T-cell (primary cell): ENCODE data around the gene UPF1. TPM values are rescaled to one million over a fixed set of nuclear protein-coding genes. Genes with fewer than 3 reads are reported as not detected.

ENCODE experiments used
- ATAC-seq, 4 experiments: fragments of 200-7000 bp in 3 of 4; fragments of 150-1000 bp in 1 of 4; cut with Tn5 transposase; replicated peaks in 1 of 4; 1 replicate in 3 of 4; 2 replicates in 1 of 4; pipeline ENCODE4 v1.10.0; 2021; ENCODE audit warnings: moderate library complexity in 3 of 4, mild to moderate bottlenecking in 2 of 4, moderate number of reproducible peaks in 1 of 4
- CTCF ChIA-PET, 2 donors: fragments of 300-600 bp; sonication (Branson Sonifier 250); formaldehyde crosslinking; loops; one replicate each; lab custom pipeline; 2022; ENCODE audit warnings: antibody characterized with exemption in 2 of 2; lab: Charles Lee
- POLR2A ChIA-PET, 2 donors: fragments of 300-600 bp; sonication (Branson Sonifier 250); formaldehyde crosslinking; loops; one replicate each; lab custom pipeline; 2022; ENCODE audit warnings: antibody characterized with exemption in 2 of 2; lab: Charles Lee
- DNase-seq, 35 experiments: peaks; one replicate each; pipeline versions ENCODE4 v3.0.0 to v3.0.0-alpha.2; 2013 to 2023
- H3K27ac ChIP-seq: one replicate; pipeline ENCODE4 v1.5.1; 2013; ENCODE audit warnings: low read length
- H3K27me3 ChIP-seq, 2 experiments: replicated peaks in 1 of 2; 1 replicate in 1 of 2; 2 replicates in 1 of 2; pipeline versions ENCODE4 v1.6.1 to v1.7.0; 2013; ENCODE audit warnings: low read length in 1 of 2, mixed read lengths in 1 of 2; ENCODE audit not compliant: control insufficient read depth in 2 of 2, insufficient read depth in 2 of 2; ENCODE audit errors: extremely low read depth in 1 of 2
- H3K36me3 ChIP-seq, 2 donors: 1 replicate in 1 of 2; 2 replicates in 1 of 2; pipeline versions ENCODE4 v1.6.1 to v1.7.0; 2013; ENCODE audit warnings: low read length in 1 of 2; ENCODE audit not compliant: control insufficient read depth in 2 of 2, insufficient read depth in 1 of 2; ENCODE audit errors: extremely low read depth in 1 of 2
- H3K4me1 ChIP-seq, 2 experiments: 1 replicate in 1 of 2; 2 replicates in 1 of 2; pipeline versions ENCODE4 v1.6.1 to v1.7.0; 2013; ENCODE audit warnings: low read length in 2 of 2, mixed read lengths in 1 of 2; ENCODE audit not compliant: insufficient read depth in 2 of 2, control insufficient read depth in 1 of 2; ENCODE audit errors: extremely low read depth in 1 of 2
- H3K4me3 ChIP-seq, 2 donors: 1 replicate in 1 of 2; 2 replicates in 1 of 2; pipeline versions ENCODE4 v1.5.1 to v1.7.0; 2013; ENCODE audit warnings: mild to moderate bottlenecking in 2 of 2, low read length in 1 of 2, moderate library complexity in 1 of 2; ENCODE audit not compliant: control insufficient read depth in 1 of 2; ENCODE audit errors: extremely low read depth in 1 of 2
- H3K9me3 ChIP-seq: 2 replicates; pipeline ENCODE4 v1.7.0; 2013
- H3K27ac Mint-ChIP-seq, 2 donors: one replicate each; pipeline ENCODE4 v1.8.0; 2020 to 2021; ENCODE audit warnings: mild to moderate bottlenecking in 2 of 2, mixed read lengths in 2 of 2
- H3K27me3 Mint-ChIP-seq, 2 donors: one replicate each; pipeline ENCODE4 v1.8.0; 2021 to 2022; ENCODE audit warnings: mixed read lengths in 2 of 2
- H3K36me3 Mint-ChIP-seq: one replicate; pipeline ENCODE4 v1.8.0; 2021; ENCODE audit warnings: mixed read lengths
- H3K4me1 Mint-ChIP-seq, 3 donors: one replicate each; pipeline ENCODE4 v1.8.0; 2020 to 2022; ENCODE audit warnings: mixed read lengths in 3 of 3, mild to moderate bottlenecking in 1 of 3
- H3K4me3 Mint-ChIP-seq, 3 donors: one replicate each; pipeline ENCODE4 v1.8.0; 2020 to 2022; ENCODE audit warnings: mild to moderate bottlenecking in 3 of 3, mixed read lengths in 3 of 3, moderate library complexity in 3 of 3
- H3K9me3 Mint-ChIP-seq, 3 donors: one replicate each; pipeline ENCODE4 v1.8.0; 2020 to 2022; ENCODE audit warnings: mixed read lengths in 3 of 3
- WGBS: methylation state at CpG from one replicate; pipeline ENCODE4 v1.1.5; 2013; ENCODE audit warnings: missing lambda C conversion rate; ENCODE audit not compliant: insufficient coverage; 5-methylcytosine and 5-hydroxymethylcytosine counted together
- total RNA-seq, 35 experiments: library from RNA in 6 of 35; stranded (reverse) in 6 of 35; fragments of 120-200 nt in 1 of 35; gene quantifications; one replicate each; pipeline versions ENCODE4 v1.2.1 to v1.2.4 and lab custom pipeline; 2013 to 2026

The UPF1 gene
- total RNA-seq, 5 donors from 2014 or later (not counting 1 experiment from before 2014, with no cell fraction given), result 114 to 143 (median 127) TPM

GRCh38 chr19:18861917-18862316 is 30.2 kb downstream of the UPF1 start:
- ATAC-seq (no peak), DNase-seq (no peak)
- Mint-ChIP-seq H3K9me3 (no peaks in the 10 kb centered on the region), H3K27ac (no peak overlapping the region), H3K4me1 (peaks cover 0 to 2% (median 0%) of the 10 kb centered on the region in 3 donors), H3K4me3 (no peak overlapping the region), H3K36me3 (peaks cover 39% of the 10 kb centered on the region), H3K27me3 (no peaks in the 10 kb centered on the region)
- WGBS, result 97% methylated on average over 12 of the region's 12 CpGs
- peaks cover 0 to 2% of the 10 kb centered on the region in 2 experiments for H3K27me3 ChIP-seq
- ChIA-PET POLR2A (no interaction called here), CTCF (interaction anchor here in 1 of 2 donors (0.7 to 1.1 kb wide), 2 partner anchors 15 to 19 kb away, joined by 3 read pairs; no protein-coding TSS in a partner anchor)
- H3K36me3 ChIP-seq, result peaks cover 52 to 97% of the 10 kb centered on the region in 2 donors
- H3K9me3 ChIP-seq, result no peaks in the 10 kb centered on the region
- H3K4me1 ChIP-seq, result peaks cover 0 to 15% of the 10 kb centered on the region in 2 experiments
- no peak overlapping the region for H3K4me3 ChIP-seq
- H3K27ac ChIP-seq, result no peak overlapping the region

DNA sequence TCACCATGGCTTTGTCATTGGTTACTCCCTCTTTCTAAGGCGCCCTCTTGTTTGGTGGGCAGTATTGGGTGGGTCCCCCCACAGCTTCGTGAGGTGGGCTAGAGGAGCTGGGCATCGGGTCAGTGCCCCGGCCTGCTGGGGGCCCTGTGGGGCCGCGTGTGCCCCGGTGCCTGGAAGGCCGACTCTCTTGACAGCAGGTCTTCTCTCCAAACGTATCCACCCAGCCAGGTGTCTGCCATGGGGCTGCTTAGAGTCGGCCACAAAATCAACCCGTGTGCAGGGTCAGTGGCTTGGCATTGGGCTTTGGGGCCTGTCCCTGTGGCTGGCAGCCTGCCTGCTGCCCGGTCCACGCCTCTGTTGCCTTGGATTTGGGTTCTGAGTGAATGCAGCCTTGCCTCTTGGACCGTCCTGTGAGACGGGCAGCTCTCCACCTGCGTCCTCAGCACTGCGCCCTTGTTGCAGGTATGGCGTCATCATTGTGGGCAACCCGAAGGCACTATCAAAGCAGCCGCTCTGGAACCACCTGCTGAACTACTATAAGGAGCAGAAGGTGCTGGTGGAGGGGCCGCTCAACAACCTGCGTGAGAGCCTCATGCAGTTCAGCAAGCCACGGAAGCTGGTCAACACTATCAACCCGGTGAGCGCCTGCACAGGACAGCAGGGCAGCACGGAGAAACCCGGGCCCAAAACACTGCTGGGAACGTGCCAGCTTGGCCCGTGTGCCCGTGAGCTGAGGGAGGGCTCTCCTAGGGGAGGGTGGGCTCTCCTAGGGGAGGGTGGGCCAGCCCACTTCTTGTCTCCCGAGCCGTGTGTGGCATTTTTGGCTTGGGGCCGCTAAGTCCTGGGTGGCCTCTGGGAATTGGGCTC is 31.4 kb downstream of the UPF1 start:
- H3K27ac Mint-ChIP-seq, result no peak overlapping the region
- Histone ChIP-seq H3K4me1 (peaks cover 0 to 15% of the 10 kb centered on the region in 2 experiments), H3K27me3 (peaks cover 0 to 2% of the 10 kb centered on the region in 2 experiments), H3K9me3 (no peaks in the 10 kb centered on the region), H3K4me3 (no peak overlapping the region), H3K27ac (no peak overlapping the region), H3K36me3 (peaks cover 54 to 97% of the 10 kb centered on the region in 2 donors)
- ATAC-seq (no peak), DNase-seq (no peak)
- H3K36me3 Mint-ChIP-seq, result peaks cover 38% of the 10 kb centered on the region
- POLR2A ChIA-PET, result no interaction called here
- WGBS, result 97% methylated on average over 28 of the region's 33 CpGs
- H3K9me3 Mint-ChIP-seq, result no peaks in the 10 kb centered on the region
- H3K27me3 Mint-ChIP-seq, result no peaks in the 10 kb centered on the region
- H3K4me1 Mint-ChIP-seq, result peaks cover 0 to 3% (median 0%) of the 10 kb centered on the region in 3 donors
- CTCF ChIA-PET, result interaction anchor here in 1 of 2 donors (0.6 kb wide), 1 partner anchor 74 kb away, joined by 7 read pairs; no protein-coding TSS in a partner anchor
- H3K4me3 Mint-ChIP-seq, result no peak overlapping the region

GRCh38 chr19:18863843-18864362 is 32.1 kb downstream of the UPF1 start:
- WGBS, result 93% methylated on average over 12 of the region's 16 CpGs
- Mint-ChIP-seq H3K36me3 (peaks cover 35% of the 10 kb centered on the region), H3K4me1 (peaks cover 0 to 3% (median 0%) of the 10 kb centered on the region in 3 donors), H3K9me3 (no peaks in the 10 kb centered on the region), H3K4me3 (no peak overlapping the region), H3K27ac (no peak overlapping the region), H3K27me3 (no peaks in the 10 kb centered on the region)
- CTCF ChIA-PET, result interaction anchor here in 1 of 2 donors (0.6 kb wide), 1 partner anchor 772 kb away, joined by 3 read pairs; no protein-coding TSS in a partner anchor
- POLR2A ChIA-PET, result interaction anchor here in 1 of 2 donors (0.5 kb wide), 1 partner anchor 59 kb away, joined by 5 read pairs; no protein-coding TSS in a partner anchor
- H3K4me3 ChIP-seq, result no peak overlapping the region
- DNase-seq, result no peak
- ATAC-seq, result no peak
- H3K9me3 ChIP-seq, result no peaks in the 10 kb centered on the region
- H3K4me1 ChIP-seq, result peaks cover 0 to 15% of the 10 kb centered on the region in 2 experiments
- peaks cover 55 to 92% of the 10 kb centered on the region in 2 donors for H3K36me3 ChIP-seq
- no peak overlapping the region for H3K27ac ChIP-seq
- peaks cover 0 to 2% of the 10 kb centered on the region in 2 experiments for H3K27me3 ChIP-seq

GRCh38 chr19:18865106-18865972 is 33.6 kb downstream of the UPF1 start:
- WGBS, result 97% methylated on average over 22 of the region's 27 CpGs
- no peak for DNase-seq
- H3K9me3 Mint-ChIP-seq, result no peaks in the 10 kb centered on the region
- no peaks in the 10 kb centered on the region for H3K27me3 Mint-ChIP-seq
- no peak for ATAC-seq
- Histone ChIP-seq H3K27me3 (peaks cover 0 to 11% of the 10 kb centered on the region in 2 experiments), H3K9me3 (no peaks in the 10 kb centered on the region), H3K4me1 (peaks cover 2 to 25% of the 10 kb centered on the region in 2 experiments), H3K27ac (no peak overlapping the region), H3K36me3 (peaks cover 43 to 78% of the 10 kb centered on the region in 2 donors), H3K4me3 (no peak overlapping the region)
- peaks cover 33% of the 10 kb centered on the region for H3K36me3 Mint-ChIP-seq
- H3K4me3 Mint-ChIP-seq, result no peak overlapping the region
- no peak overlapping the region for H3K27ac Mint-ChIP-seq
- ChIA-PET POLR2A (interaction anchor here in 1 of 2 donors (0.6 kb wide), 1 partner anchor 387 kb away, joined by 4 read pairs; no protein-coding TSS in a partner anchor), CTCF (no interaction called here)
- H3K4me1 Mint-ChIP-seq, result peaks cover 0 to 3% (median 0%) of the 10 kb centered on the region in 3 donors

DNA sequence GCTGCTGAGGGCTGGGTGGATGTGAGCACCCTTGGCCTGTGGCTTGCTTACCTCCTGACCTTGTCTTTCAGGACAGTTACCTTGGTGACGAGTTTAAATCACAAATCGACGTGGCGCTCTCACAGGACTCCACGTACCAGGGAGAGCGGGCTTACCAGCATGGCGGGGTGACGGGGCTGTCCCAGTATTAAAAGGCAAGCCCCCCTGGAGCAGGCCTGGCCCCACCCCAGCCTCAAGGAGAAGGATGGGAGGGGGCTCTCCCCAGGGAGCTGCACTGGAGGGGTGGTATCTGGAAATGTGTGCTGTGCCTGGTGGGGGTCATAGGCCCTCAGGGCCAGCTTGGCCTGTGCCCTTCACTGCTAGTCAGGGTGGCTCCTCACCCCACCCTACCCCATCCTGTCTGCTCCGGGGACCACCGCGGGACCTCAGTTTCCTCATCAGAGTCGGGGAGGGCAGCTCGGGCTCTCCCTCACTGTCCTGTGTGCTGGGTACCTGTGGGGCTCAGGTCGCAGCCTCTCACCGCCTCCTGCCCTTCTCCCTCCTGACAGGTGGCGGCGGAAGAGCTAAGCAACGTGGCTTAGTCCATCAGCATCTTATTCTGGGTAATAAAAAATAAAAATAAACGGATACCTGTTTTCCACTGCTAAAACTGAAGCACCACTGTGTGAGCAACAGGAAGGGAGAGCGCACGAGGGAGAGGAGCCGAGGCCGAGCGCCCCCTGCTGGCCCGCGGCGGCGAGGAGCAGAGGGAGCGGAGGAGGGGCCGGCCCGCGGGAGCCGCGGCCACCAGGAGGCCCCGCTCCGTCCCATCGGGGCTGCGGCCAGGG is 34.4 kb downstream of the UPF1 start:
- Mint-ChIP-seq H3K36me3 (peaks cover 26% of the 10 kb centered on the region), H3K27ac (no peak overlapping the region), H3K9me3 (no peaks in the 10 kb centered on the region), H3K27me3 (peaks cover 3 to 5% of the 10 kb centered on the region in 2 donors), H3K4me1 (peaks cover 3 to 8% (median 7%) of the 10 kb centered on the region in 3 donors), H3K4me3 (no peak overlapping the region)
- H3K27ac ChIP-seq, result no peak overlapping the region
- CTCF ChIA-PET, result no interaction called here
- H3K27me3 ChIP-seq, result peaks cover 0 to 18% of the 10 kb centered on the region in 2 experiments
- peaks cover 37 to 69% of the 10 kb centered on the region in 2 donors for H3K36me3 ChIP-seq
- WGBS, result 81% methylated on average over 11 of the region's 38 CpGs
- H3K9me3 ChIP-seq, result no peaks in the 10 kb centered on the region
- POLR2A ChIA-PET, result no interaction called here
- H3K4me3 ChIP-seq, result no peak overlapping the region
- peaks cover 2 to 28% of the 10 kb centered on the region in 2 experiments for H3K4me1 ChIP-seq
- DNase-seq, result peak in 31 of 35 experiments; percentile 23 to 81 (median 45)
- peak; percentile 71 to 81 (median 78) for ATAC-seq
